ENCODE measurements around the gene ANO1.

Gene ANO1

GRCh38 chr11:70135625-70136059, 57.5 kb downstream of the ANO1 start:
- TF ChIP-seq CTCF (conservative IDR thresholded peaks at IDR 0.05; ENCODE audit: low read length): no peak
- DNase-seq (ENCODE audit: low read depth): peak; percentile 11
- H3K4me3 ChIP-seq (ENCODE audit: low read length): no peak overlapping the region

- no peak for TF ChIP-seq CTCF (conservative IDR thresholded peaks at IDR 0.05; ENCODE audit: low read length)
- DNase-seq (ENCODE audit: low read depth): no peak
- H3K4me3 ChIP-seq (ENCODE audit: low read length): no peak overlapping the region
These were observed 59.3 kb downstream of the ANO1 start for GRCh38 chr11:70137383-70137782.

- no peak overlapping the region for H3K4me3 ChIP-seq (ENCODE audit: low read length)
- DNase-seq (ENCODE audit: low read depth): no peak
- no peak for TF ChIP-seq CTCF (conservative IDR thresholded peaks at IDR 0.05; ENCODE audit: low read length)
These were observed 60.3 kb downstream of the ANO1 start for GRCh38 chr11:70138403-70138802.

GRCh38 chr11:70139785-70140410, 61.8 kb downstream of the ANO1 start:
- no peak for TF ChIP-seq CTCF (conservative IDR thresholded peaks at IDR 0.05; ENCODE audit: low read length)
- DNase-seq (ENCODE audit: low read depth): no peak
- H3K4me3 ChIP-seq (ENCODE audit: low read length): no peak overlapping the region

GRCh38 chr11:70140711-70141485, 62.8 kb downstream of the ANO1 start:
- no peak for DNase-seq (ENCODE audit: low read depth)
- TF ChIP-seq CTCF (conservative IDR thresholded peaks at IDR 0.05; ENCODE audit: low read length): no peak
- H3K4me3 ChIP-seq (ENCODE audit: low read length): no peak overlapping the region

- no peak for TF ChIP-seq CTCF (conservative IDR thresholded peaks at IDR 0.05; ENCODE audit: low read length)
- H3K4me3 ChIP-seq (ENCODE audit: low read length): no peak overlapping the region
These were observed 63.5 kb downstream of the ANO1 start for GRCh38 chr11:70141486-70142220.

More at GRCh38 chr11:70141486-70142220, 63.5 kb downstream of the ANO1 start:
- DNase-seq (ENCODE audit: low read depth): no peak
